ENCODE results near the gene C1QTNF6. TPM values are rescaled to one million over a fixed set of nuclear protein-coding genes. Genes with fewer than 3 reads are reported as not detected.

The C1QTNF6 gene
- total and polyA plus RNA-seq, 2 of the 8 experiments (the other 6 are each of a cell fraction or from before 2014, with no cell fraction given): 3.1 to 6.5 TPM

- TF ChIP-seq NRF1 (IDR thresholded peaks at IDR 0.05; ENCODE audit: low read depth, low read length) (no peak), POU5F1 (IDR thresholded peaks at IDR 0.05; ENCODE audit: low read depth, low read length) (no peak), CTCF (IDR thresholded peaks at IDR 0.05; ENCODE audit: control extremely low read depth in 1 of 3, insufficient read depth in 1 of 3, low read depth in 1 of 3, low read length in 3 of 3) (no peak), TCF12 (IDR thresholded peaks at IDR 0.05; ENCODE audit: low read depth, low read length) (no peak), TAF7 (optimal IDR thresholded peaks at IDR 0.05; ENCODE audit: borderline replicate concordance, low read depth, low read length) (no peak), CTBP2 (IDR thresholded peaks at IDR 0.05; ENCODE audit: borderline replicate concordance, insufficient read depth, insufficient read length, low read length) (no peak)
Measured at GRCh38 chr22:37148742-37149665, 39.0 kb downstream of the C1QTNF6 start (continued).

Measured in H1 (cell line).